Bone marrow (tissue), 2 donors: ENCODE data around the gene SPRING1.

Experiments used
- DNase-seq, 2 donors: peaks; one replicate each; lab custom pipeline; 2025; lab: John Stamatoyannopoulos, UW

Gene SPRING1

GRCh38 chr12:116708826-116709756 lies 28.8 kb downstream of the SPRING1 start:
- peak; percentile 10 to 41 for DNase-seq

- no peak for DNase-seq
Measured at GRCh38 chr12:116707751-116708150, 30.1 kb downstream of the SPRING1 start.

GRCh38 chr12:116703214-116703795 lies 34.6 kb downstream of the SPRING1 start:
- peak; percentile 15 to 37 for DNase-seq

- DNase-seq = no peak
Measured at GRCh38 chr12:116701432-116701831, 36.4 kb downstream of the SPRING1 start.

- no peak for DNase-seq
Measured at GRCh38 chr12:116700066-116700465, 37.8 kb downstream of the SPRING1 start.

- no peak for DNase-seq
Measured at GRCh38 chr12:116698554-116699075, 39.3 kb downstream of the SPRING1 start.

GRCh38 chr12:116698116-116698515 lies 39.8 kb downstream of the SPRING1 start:
- DNase-seq = no peak

- no peak for DNase-seq
Measured at GRCh38 chr12:116697716-116698115, 40.2 kb downstream of the SPRING1 start.

GRCh38 chr12:116697305-116697704 lies 40.6 kb downstream of the SPRING1 start:
- peak in 1 of 2 donors; percentile 26 for DNase-seq

GRCh38 chr12:116695464-116695725 lies 42.5 kb downstream of the SPRING1 start:
- no peak for DNase-seq

GRCh38 chr12:116694653-116695463 lies 43.0 kb downstream of the SPRING1 start:
- no peak for DNase-seq

GRCh38 chr12:116693286-116694227 lies 44.3 kb downstream of the SPRING1 start:
- no peak for DNase-seq

GRCh38 chr12:116692605-116693004 lies 45.3 kb downstream of the SPRING1 start:
- no peak for DNase-seq

GRCh38 chr12:116691636-116692035 lies 46.2 kb downstream of the SPRING1 start:
- no peak for DNase-seq

GRCh38 chr12:116691205-116691604 lies 46.7 kb downstream of the SPRING1 start:
- DNase-seq = no peak

GRCh38 chr12:116689979-116690744 lies 47.7 kb downstream of the SPRING1 start:
- DNase-seq = no peak

- no peak for DNase-seq
Measured at GRCh38 chr12:116689521-116689920, 48.3 kb downstream of the SPRING1 start.
